ELF-1 (cell line): ENCODE measurements around the gene FMNL3.
A peak's percentile ranks its signal among the peaks of the same experiment; 100 is the strongest.
"Not testable (repeated sequence)": the region's sequence is repeated elsewhere in the genome, so short reads cannot be mapped to it uniquely, and the experiment has no call there.

Experiments used
- DNase-seq: peaks from one replicate; pipeline ENCODE4 v3.0.0-alpha.2; 2016; ENCODE audit warnings: low read depth, low spot score

The FMNL3 gene

DNA sequence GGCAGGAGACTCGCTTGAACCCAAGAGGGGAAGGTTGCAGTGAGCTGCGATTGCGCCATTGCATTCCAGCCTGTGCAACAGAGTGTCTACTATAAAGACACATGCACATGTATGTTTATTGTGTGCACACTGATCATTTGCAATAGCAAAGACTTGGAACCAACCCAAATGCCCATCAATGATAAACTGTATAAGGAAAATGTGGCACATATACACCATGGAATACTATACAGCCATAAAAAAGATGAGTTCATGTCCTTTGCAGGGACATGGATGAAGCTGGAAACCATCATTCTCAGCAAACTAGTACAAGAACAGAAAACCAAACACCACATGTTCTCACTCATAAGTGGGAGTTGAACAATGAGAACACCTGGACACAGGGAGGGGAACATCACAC, 6.7 kb upstream of the FMNL3 start:
- DNase-seq: not testable (repeated sequence)

GRCh38 chr12:49708851-49709250, 1.6 kb upstream of the FMNL3 start:
- DNase-seq: no peak

- DNase-seq: no peak
Observed at GRCh38 chr12:49707812-49708147, 575 bp upstream of the FMNL3 start.

DNA sequence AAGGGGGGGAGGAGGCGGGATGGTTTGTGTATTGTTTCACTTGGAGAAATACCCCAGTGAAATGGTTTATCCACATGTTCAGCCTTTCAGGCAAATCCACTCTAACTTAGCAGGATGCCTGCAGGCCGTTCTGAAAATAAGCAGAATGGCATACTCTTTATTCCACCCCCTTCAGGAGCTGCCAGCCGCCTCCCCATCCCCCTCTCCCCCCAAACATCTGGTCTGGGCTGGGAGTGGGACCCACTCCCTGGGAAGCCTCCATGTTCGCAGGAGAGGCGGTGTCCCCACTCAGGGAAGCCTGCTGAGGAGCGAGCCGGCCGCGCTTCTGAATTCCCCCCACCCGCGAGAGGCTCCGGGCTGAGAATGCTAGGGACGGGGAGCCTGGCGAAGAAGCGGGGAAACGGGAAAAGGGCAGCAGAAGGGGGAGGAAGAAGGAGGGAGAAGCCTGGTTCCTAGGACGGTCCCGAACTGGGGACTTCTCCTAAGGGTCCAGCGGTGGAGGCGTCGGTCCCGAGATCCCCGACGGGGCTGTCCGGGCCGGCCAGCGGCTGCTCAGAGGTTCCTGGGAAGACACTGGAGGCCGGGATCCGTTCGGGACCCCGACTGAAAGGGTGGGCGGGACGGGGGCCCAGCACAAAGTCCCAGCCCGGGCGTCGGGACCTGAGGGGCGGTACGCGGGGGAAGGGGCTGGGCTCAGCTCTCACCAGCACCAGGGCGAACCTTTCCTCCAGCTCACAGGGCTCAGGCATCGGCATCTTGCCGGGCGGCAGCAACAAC, 666 bp downstream of the FMNL3 start:
- DNase-seq: peak; percentile 56

GRCh38 chr12:49705479-49706134, 1.6 kb downstream of the FMNL3 start:
- peak; percentile 39 for DNase-seq

DNA sequence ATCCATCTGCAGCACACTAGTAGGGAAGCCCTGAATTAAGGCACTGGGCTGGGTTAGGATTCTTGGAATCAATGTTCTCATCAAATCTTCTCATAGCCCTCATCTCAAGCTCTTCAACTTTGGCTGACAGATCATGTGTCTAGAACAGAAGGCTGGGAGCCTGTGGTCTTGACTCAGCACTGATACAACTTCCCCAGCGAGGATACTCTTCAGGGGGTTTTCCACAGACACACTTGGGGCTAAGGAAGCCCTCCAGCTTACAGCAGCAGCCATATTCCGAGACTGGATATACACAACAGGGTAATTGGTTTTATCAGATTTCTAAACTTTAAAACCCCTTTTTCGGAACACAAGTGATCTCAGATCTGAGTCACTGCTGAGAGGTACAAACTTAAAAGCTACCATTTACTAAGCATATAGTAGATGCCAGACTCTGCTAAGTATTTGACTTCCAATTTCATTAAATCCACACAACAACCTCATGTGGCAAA, 3.5 kb downstream of the FMNL3 start:
- no peak for DNase-seq

GRCh38 chr12:49702676-49703215, 4.5 kb downstream of the FMNL3 start:
- DNase-seq: no peak

DNA sequence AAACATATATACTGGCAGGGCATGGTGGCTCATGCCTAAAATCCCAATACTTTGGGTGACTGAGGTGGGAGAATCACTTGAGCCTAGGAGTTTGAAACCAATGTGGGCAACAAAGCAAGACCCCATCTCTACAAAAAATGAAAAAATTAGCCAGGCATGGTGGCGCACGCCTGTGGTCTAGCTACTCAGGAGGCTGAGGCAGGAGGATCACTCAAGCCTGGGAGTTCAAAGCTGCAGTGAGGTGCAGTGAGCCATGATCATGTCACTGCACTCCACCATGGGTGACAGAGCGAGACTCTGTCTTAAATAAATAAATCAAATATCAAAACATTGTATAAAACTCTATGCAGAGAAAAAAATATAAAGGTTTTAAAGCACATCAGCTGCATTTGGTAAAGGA, 5.2 kb downstream of the FMNL3 start:
- no peak for DNase-seq

DNA sequence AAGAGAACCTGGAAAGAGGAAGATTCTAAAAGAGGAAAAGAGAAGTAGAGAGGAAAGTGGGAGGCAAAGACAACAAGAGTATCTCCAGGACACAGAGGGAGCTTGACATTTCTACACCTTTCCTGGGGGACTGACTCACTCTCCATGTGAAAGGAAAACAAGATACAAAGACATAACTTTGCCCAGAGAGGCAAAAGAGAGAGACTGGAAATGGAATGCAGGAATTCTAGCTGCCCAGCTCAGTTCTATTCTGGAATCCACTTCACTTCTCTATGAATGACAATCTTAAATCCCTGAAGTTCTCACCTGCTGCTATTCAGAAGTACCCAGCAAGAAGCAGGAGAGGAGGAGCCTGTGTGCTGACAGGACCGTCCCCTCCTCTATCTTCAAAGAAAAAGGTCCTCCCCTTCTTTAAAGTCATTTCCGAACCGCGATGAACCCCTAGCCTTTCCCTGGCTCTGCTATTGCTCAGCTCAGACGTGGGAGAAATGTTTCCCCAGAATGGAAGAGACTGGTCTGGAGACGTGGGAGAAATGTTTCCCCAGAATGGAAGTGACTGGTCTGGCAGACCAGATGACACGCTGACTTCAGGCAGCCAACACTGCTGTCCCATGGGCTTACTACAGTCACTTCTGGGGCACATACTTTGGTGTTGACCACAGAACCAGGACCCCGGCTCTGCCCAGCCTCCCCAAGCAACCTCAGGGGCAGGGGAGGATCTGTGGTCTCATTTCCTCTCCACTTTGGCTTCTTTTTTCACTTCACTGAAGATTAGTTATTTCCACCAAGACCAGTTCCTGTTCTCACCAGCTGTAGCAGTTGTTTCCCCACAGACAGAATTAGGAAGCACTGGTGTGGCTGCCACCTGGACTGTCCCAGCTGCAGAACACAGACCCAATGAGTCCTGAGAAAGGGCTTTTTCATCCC, 8.3 kb downstream of the FMNL3 start:
- DNase-seq: peak; percentile 64

DNA sequence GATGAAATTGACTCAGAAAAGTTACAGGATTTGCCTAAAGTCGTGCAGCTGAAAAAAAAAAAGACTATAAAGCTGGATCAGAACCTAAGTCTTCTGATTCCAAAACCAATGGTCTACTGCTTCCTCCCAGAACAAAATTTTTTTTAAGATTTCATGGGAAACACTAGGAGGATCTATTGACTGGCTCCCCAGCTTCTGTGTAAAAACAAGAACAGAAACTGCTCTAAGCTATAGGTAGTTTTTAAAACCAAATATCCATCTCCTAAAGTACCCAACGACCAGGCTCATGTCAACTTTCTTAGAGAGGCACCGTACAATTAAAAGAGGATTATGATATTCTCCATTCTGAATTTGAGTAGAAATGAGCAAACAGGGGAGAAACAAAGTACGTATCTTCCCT, 9.4 kb downstream of the FMNL3 start:
- DNase-seq: no peak

DNA sequence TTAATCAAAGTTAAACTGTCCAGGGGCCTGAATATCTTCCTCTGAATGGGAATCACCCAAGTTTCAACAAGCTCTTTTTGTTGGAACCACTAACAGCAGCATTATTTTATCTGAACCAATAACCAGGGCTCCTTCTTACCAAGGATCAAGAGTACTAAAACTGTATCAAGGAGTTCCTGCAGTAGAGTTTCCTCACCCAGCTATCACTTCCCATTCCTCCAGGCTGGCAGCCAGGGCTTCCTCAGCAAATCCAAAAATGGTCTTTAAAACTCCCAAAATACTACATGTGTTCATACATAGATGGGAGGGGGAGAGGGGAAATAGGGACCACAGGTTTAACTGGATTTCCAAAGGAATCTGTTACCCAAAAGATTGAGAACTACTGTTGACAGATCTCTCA, 10.5 kb downstream of the FMNL3 start:
- DNase-seq: no peak

DNA sequence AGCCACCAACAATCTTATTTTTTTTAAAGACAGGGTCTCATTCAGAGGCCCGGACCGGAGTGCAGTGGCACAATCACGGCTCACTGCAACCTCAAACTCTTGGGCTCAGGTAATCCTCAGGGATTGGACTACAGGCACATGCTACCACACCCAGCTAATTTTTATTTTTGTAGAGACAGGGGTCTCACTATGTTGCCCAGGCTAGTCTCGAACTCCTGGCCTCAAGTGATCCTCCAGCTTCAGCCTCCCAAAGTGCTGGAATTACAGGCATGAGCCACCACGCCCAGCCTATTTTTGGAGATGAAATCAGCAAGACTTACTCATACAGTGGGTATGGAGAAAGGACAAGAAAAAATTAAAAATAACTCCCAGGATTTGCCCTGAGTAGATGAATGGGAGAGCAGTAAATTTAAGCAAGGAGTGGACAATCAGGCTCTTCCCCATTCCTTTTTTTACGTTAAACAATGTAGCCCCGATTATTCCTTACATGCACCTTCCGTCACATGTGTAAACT, 13.2 kb downstream of the FMNL3 start:
- DNase-seq: no peak

DNA sequence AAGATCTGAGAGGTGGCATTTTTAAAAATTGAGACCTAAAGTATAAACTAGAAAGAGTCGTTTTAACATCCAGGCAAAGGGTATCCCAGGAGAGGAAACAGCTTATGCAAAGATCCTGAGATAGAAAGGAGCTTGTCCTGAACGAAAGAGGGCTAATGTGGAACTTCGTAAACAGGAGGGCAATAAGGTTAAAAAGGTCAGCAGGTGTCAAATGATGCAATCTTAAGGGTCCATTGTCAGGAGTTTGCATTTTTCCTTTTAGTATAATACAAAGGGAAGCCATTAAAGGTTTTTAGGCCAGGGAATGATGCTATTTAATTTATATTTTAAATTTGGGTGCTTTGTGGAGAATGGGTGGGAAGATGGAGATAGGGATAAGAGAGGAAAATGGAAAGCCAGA, 14.4 kb downstream of the FMNL3 start:
- no peak for DNase-seq

GRCh38 chr12:49689785-49690184, 17.4 kb downstream of the FMNL3 start:
- DNase-seq: no peak

DNA sequence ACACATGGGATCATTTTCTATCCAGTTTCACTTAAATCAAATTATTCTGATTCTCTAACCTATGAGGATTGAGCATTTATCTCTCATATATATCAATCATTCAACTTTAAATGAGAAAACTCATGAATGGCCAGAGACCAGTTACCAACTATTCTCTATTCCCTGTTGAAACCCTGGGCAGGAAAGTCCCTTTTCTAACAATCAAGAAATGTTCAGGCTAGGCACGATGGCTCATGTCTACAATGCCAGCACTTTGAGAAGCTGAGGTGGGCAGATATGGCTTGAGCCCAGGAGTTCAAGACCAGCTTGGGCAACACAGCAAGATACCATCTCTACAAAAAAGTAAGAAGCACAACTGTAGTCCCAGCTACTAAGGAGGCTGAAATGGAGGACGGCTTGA, 18.0 kb downstream of the FMNL3 start:
- no peak for DNase-seq

DNA sequence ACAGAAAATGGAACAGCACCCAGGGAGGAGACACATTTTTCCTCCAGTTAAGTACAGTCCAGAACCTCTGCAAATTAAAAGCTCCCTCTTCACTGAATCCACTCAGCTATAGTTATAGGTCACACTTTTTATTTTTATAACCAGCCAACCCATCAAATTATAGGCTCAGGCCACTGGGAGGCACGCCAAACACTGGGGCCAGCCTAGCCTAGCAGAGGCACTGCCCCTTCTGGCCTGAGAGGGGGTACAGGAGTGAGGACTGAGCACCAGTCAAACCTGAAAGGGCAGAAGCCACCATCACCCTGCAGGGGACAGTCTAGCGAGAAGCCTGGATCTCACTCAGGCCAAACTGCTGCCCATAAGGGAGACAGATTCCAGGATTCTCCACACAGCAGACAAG, 19.3 kb downstream of the FMNL3 start:
- peak; percentile 44 for DNase-seq

DNA sequence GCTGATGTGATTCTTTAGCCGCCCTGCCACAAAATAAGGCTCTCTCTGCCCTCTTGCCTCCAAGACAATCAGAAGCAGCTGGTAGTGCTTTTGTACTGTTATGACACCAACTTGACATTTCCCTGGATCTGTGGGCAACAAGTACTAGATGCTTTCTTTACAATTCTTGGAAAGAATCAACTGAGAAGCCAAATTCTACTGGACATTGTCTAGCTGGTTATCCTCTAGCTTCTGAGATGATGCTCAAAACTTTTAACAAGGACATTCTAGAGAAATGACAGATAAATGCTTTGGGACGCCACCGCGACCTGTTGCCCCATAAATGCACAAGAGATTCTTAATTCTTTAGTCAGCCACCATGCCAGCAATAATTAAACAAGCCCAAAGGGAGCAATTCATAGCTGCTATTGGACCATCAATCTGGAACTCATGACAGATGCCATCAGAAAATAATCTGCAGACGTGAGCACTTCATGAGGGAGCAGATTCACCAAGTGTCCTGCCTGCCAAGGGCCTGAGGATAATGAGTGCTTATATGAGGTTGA, 22.8 kb downstream of the FMNL3 start:
- DNase-seq: no peak

GRCh38 chr12:49683599-49684309, 23.5 kb downstream of the FMNL3 start:
- no peak for DNase-seq

DNA sequence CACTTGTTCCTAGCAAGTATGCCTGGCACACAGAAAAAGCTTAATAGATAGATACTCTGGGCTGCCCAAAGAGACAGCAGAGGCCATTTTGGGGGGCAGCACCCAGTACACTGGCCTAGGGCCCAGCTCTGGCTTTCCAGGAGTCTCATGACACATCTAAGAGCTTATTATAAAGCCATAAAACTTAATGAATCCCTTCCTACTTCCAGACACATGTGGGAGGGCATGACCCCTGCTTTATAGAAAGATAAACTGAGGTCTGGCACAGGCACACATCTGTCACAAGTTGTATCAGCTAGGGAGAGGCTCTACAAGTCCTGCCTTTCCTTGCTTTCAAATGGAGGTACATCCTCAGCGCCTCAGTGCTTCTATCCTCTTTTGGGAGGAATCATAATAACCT, 27.1 kb downstream of the FMNL3 start:
- DNase-seq: no peak

DNA sequence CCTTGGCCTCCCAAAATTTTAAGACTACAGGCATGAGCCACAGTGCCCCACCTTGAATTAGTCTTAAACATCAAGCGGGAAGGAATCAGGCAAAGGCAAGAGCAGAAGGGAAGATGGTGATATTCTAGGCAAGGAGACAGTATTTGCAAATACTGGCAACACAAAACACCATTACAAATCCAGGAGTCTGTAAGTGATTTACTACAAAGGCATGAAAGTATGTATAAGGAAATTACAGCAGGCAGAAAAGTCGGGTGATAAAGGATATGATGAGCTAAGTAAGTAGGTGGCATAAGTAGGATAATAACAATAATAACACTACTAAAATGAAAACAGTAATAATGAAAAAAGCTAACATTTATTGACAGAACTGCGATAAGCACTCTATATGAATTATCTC, 28.5 kb downstream of the FMNL3 start:
- DNase-seq: no peak

DNA sequence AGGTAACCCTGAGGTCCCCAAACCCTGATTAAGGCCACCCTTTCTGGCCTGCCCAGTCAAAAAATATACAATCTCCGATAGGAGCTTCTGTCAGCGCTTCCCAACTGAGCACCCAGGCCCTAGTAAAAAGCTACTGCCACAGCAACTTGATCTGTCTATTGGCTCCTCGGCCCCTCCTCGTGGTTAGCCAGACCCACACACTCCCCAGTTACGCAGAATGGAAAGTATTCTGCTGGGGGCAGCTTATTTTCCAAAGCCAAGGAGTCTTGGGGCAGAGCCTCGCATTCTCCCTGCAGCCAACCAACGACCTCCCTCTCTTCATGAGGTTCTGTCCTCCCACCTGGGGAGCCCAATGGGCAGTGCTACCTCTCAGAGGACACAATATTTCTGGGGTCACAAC, 32.1 kb downstream of the FMNL3 start:
- peak; percentile 24 for DNase-seq
